ENCODE data around the gene ATP1B2. TPM values are rescaled to one million over a fixed set of nuclear protein-coding genes. Genes with fewer than 3 reads are reported as not detected.
A peak's percentile ranks its signal among the peaks of the same experiment; 100 is the strongest.

Gene ATP1B2
- total RNA-seq, 1 experiment from 2014 or later, result 29.1 TPM

DNA sequence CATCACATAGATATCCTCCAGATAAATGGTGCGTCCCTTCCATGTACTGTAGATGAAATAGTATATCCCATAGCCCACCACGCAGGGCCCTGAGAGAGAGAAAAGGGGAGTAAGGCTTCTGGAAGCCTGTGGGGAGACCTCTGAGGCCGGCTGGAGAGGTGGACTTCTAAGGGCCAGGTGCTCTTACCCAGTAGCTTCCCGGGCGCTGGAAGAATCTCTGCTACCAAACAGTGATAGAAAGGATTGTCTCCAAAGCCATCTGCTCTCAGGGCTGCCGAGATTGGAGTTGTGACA lies 23.8 kb upstream of the ATP1B2 start:
- CTCF ChIA-PET, result interaction anchor here (0.6 to 3.0 kb wide), 14 partner anchors 9 to 447 kb away, joined by 3 to 41 read pairs (median 7); partner anchors contain the start of genes EFNB3, FXR2, SOX15 and TP53

More for the DNA sequence above, 23.8 kb upstream of the ATP1B2 start:
- Mint-ChIP-seq H3K9me3 (no peaks in the 10 kb centered on the region), H3K4me3 (peak overlapping the region; percentile 85), H3K27ac (peak overlapping the region; percentile 25), H3K36me3 (peaks cover 4% of the 10 kb centered on the region), H3K27me3 (ENCODE audit: low read depth) (no peaks in the 10 kb centered on the region), H3K4me1 (peaks cover 9% of the 10 kb centered on the region)
- ATAC-seq, result no peak
- TF ChIP-seq ATF1 (CRISPR knock-in tag; IDR thresholded peaks at IDR 0.05) (no peak), MYBL2 (CRISPR knock-in tag; IDR thresholded peaks at IDR 0.05) (no peak), AFF4 (CRISPR knock-in tag; IDR thresholded peaks at IDR 0.05; ENCODE audit: borderline replicate concordance) (no peak), SOX15 (CRISPR knock-in tag; IDR thresholded peaks at IDR 0.05) (no peak), GRHL2 (CRISPR knock-in tag; IDR thresholded peaks at IDR 0.05; ENCODE audit: insufficient replicate concordance, severe bottlenecking) (no peak), ZNF512 (CRISPR knock-in tag; IDR thresholded peaks at IDR 0.05; ENCODE audit: borderline replicate concordance) (no peak), RELA (CRISPR knock-in tag; IDR thresholded peaks at IDR 0.05; ENCODE audit: borderline replicate concordance) (no peak), ZNF416 (CRISPR knock-in tag; IDR thresholded peaks at IDR 0.05) (no peak), CREM (CRISPR knock-in tag; IDR thresholded peaks at IDR 0.05) (no peak), ZNF317 (CRISPR knock-in tag; IDR thresholded peaks at IDR 0.05; ENCODE audit: borderline replicate concordance, low read depth) (no peak), SMAD3 (CRISPR knock-in tag; IDR thresholded peaks at IDR 0.05; ENCODE audit: borderline replicate concordance) (no peak), ARID4B (CRISPR knock-in tag; IDR thresholded peaks at IDR 0.05; ENCODE audit: borderline replicate concordance) (no peak)
- TF ChIP-seq, protein P1, sequence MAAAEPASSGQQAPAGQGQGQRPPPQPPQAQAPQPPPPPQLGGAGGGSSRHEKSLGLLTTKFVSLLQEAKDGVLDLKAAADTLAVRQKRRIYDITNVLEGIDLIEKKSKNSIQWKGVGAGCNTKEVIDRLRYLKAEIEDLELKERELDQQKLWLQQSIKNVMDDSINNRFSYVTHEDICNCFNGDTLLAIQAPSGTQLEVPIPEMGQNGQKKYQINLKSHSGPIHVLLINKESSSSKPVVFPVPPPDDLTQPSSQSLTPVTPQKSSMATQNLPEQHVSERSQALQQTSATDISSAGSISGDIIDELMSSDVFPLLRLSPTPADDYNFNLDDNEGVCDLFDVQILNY (CRISPR knock-in tag; IDR thresholded peaks at IDR 0.05), result no peak
- TF ChIP-seq, protein P2, sequence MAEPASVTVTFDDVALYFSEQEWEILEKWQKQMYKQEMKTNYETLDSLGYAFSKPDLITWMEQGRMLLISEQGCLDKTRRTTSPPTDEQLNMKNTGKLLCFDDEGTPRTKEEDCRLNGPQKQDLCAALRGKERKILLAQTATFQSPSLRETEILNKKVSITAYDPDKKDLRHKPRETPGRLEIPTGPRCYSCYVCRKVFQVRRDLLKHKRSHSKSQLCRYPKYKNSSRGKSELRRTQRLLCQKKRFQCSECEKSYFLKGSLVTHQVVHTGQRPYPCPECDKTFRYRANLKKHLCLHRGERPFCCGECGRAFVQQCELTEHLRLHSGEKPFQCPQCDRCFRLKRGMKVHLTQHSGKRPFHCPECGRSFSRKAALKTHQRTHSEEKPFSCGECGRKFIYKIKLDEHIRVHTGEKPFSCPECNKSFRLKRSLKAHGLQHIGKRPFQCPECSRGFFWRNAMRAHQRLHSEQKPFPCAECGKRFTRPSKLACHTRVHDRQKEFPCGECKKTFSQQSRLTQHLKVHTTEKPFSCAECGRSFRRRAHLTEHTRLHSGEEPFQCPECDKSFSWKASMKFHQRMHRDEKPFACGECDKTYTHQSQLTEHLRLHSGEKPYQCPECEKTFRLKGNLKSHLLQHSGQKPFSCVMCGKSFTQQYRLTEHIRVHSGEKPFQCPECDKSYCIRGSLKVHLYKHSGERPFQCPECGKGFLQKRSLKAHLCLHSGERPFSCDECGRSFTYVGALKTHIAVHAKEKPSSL (CRISPR knock-in tag; conservative IDR thresholded peaks at IDR 0.05), result no peak
- TF ChIP-seq, protein P3, sequence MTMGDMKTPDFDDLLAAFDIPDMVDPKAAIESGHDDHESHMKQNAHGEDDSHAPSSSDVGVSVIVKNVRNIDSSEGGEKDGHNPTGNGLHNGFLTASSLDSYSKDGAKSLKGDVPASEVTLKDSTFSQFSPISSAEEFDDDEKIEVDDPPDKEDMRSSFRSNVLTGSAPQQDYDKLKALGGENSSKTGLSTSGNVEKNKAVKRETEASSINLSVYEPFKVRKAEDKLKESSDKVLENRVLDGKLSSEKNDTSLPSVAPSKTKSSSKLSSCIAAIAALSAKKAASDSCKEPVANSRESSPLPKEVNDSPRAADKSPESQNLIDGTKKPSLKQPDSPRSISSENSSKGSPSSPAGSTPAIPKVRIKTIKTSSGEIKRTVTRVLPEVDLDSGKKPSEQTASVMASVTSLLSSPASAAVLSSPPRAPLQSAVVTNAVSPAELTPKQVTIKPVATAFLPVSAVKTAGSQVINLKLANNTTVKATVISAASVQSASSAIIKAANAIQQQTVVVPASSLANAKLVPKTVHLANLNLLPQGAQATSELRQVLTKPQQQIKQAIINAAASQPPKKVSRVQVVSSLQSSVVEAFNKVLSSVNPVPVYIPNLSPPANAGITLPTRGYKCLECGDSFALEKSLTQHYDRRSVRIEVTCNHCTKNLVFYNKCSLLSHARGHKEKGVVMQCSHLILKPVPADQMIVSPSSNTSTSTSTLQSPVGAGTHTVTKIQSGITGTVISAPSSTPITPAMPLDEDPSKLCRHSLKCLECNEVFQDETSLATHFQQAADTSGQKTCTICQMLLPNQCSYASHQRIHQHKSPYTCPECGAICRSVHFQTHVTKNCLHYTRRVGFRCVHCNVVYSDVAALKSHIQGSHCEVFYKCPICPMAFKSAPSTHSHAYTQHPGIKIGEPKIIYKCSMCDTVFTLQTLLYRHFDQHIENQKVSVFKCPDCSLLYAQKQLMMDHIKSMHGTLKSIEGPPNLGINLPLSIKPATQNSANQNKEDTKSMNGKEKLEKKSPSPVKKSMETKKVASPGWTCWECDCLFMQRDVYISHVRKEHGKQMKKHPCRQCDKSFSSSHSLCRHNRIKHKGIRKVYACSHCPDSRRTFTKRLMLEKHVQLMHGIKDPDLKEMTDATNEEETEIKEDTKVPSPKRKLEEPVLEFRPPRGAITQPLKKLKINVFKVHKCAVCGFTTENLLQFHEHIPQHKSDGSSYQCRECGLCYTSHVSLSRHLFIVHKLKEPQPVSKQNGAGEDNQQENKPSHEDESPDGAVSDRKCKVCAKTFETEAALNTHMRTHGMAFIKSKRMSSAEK (CRISPR knock-in tag; IDR thresholded peaks at IDR 0.05; ENCODE audit: borderline replicate concordance), result no peak
- POLR2A ChIA-PET, result interaction anchor here (1.0 to 3.1 kb wide), 9 partner anchors 11 to 148 kb away, joined by 3 to 40 read pairs (median 9); partner anchors contain the start of genes ATP1B2, DNAH2, MPDU1 and SOX15
- DNase-seq (ENCODE audit: low spot score), result no peak

Measured in WTC11 (cell line).